GM12891 (cell line): ENCODE results near the gene GTF2H4.

ENCODE experiments used
- PAX5 ChIP-seq: IDR thresholded peaks from 2 replicates; pipeline ENCODE4 v1.6.1; 2011; ENCODE audit warnings: low read length, moderate library complexity, mild to moderate bottlenecking; ENCODE audit not compliant: insufficient read depth, severe bottlenecking
- POLR2A ChIP-seq: IDR thresholded peaks from 2 replicates; pipeline ENCODE4 v1.6.1; 2011; ENCODE audit warnings: low read depth, low read length, control low read depth
- TAF1 ChIP-seq: IDR thresholded peaks from 2 replicates; pipeline ENCODE4 v1.6.1; 2011; ENCODE audit warnings: low read depth, low read length, control low read depth

DNA sequence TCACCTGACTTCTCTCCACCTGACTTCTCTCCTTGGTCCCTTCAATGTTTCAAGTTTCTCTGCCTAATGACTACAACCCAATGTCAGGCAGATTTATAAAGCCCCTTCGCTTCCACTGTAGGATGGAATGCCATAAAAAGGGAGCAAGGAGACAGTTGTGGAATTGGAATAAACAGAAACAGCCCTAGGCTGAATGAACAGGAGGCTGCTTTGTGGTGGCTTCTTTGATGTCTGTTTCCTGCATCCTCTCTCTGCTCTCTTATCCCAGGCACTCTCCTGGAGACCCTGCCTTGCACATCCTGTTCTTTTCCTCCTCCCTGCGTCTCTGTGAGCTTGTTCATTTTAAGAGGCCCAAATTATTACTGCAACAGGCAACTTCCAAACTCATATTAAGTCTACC is 49.7 kb downstream of the GTF2H4 start:
- no peak for TF ChIP-seq TAF1
- no peak for TF ChIP-seq POLR2A
- TF ChIP-seq PAX5: no peak
